ENCODE data around the gene CDHR2. TPM values are rescaled to one million over a fixed set of nuclear protein-coding genes. Genes with fewer than 3 reads are reported as not detected.

CDHR2 gene
- total and polyA plus RNA-seq, 2 of the 13 experiments (the other 11 are each of a cell fraction or from before 2014, with no cell fraction given), result 17.9 to 20.9 TPM

DNA sequence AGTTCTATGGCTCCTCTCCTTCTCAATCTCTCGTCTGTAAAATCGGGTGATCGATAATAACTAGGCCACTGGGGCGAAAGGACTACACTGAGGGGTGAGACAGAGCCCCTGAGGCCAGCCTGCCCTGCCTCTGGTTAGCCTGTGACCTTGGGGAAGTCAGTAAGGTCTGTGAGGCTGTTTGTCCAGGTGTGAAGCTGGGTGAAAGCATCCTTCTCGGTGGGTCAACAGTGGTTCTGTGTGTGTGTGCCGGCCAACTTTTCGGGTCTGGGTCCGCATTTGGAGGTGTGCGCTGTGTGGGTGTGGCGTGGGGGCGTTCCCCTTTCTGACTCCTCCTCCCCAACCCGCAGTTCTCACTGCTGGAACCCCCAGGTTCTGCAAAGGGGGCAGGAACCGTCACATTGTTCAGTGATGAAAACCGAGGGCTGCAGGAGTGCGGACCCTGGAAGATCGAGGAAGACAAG lies 7.0 kb upstream of the CDHR2 start:
- H3K4me2 ChIP-seq (ENCODE audit: low read depth, low read length), result peak overlapping the region; percentile 93
- BruUV-seq (replicated peaks), result no TSS peak
- no peaks in the 10 kb centered on the region for H3K36me3 ChIP-seq (replicated peaks in 1 of 2; ENCODE audit: control insufficient read depth in 1 of 2, insufficient read depth in 2 of 2, low read length in 2 of 2)
- ChIA-PET CTCF (ENCODE audit: low intra/inter-chr PET ratio, low total read pairs) (no interaction called here), POLR2A (no interaction called here)
- DNase-seq (ENCODE audit: low spot score) (no peak), FAIRE-seq (no peak), ATAC-seq (no peak)
- H3K9me3 ChIP-seq (ENCODE audit: low read length), result no peaks in the 10 kb centered on the region
- in situ Hi-C loops (cut with HindIII; ENCODE audit: extremely low pct_ligation_motif_present, low pct_unique_long_range_greater_than_20kb), result loop anchor here (25.0 kb wide), 1 partner anchor 820 kb away; the partner anchor contains the start of genes LMAN2 and RGS14
- no peaks in the 10 kb centered on the region; a peak in 1 of 5 replicates for H3K27me3 ChIP-seq (ENCODE audit: control insufficient read depth in 1 of 2, insufficient read depth in 2 of 2, low read length in 2 of 2)
- H3K27ac ChIP-seq (ENCODE audit: extremely low read length, insufficient read depth, low read length), result peak overlapping the region; percentile 13
- peak overlapping the region; percentile 74 for H3K9ac ChIP-seq (ENCODE audit: insufficient read depth, low read depth, low read length)
- H3K79me2 ChIP-seq (ENCODE audit: insufficient read depth, low read length), result no peaks in the 10 kb centered on the region
- 17% methylated on average over 11 of the region's 16 CpGs for WGBS (ENCODE audit: low lambda C conversion rate)
- no peaks in the 10 kb centered on the region for H4K20me1 ChIP-seq (ENCODE audit: insufficient read depth, low read length)
- H3K4me1 ChIP-seq (ENCODE audit: insufficient read depth, low read length), result peaks cover 77% of the 10 kb centered on the region
- peak overlapping the region; percentile 67 to 77 (median 68) for H3K4me3 ChIP-seq (replicated peaks in 1 of 3; ENCODE audit: insufficient read depth in 1 of 3, low read depth in 2 of 3, low read length in 3 of 3)
- H2AFZ ChIP-seq (ENCODE audit: low read length), result no peak overlapping the region
- intact Hi-C loops (cut with micrococcal nuclease; ENCODE audit: unreplicated experiment), result no loop called here
- TF ChIP-seq SRSF1 (optimal IDR thresholded peaks at IDR 0.05; ENCODE audit: low read depth, low read length) (peak; percentile 15), SOX6 (IDR thresholded peaks at IDR 0.05) (no peak), SOX6 (CRISPR knock-in tag; IDR thresholded peaks at IDR 0.05) (peak; percentile 15; the same call in 1 of the 2 replicates), ZNF33B (CRISPR knock-in tag; IDR thresholded peaks at IDR 0.05) (0 out of 2 replicates have a peak, but pooled peaks have one; percentile 15), HNRNPUL1 (IDR thresholded peaks at IDR 0.05; ENCODE audit: low read depth, low read length) (no peak), AKAP8 (CRISPR knock-in tag; IDR thresholded peaks at IDR 0.05) (no peak), MTF1 (CRISPR knock-in tag; IDR thresholded peaks at IDR 0.05) (no peak), NR2F6 (IDR thresholded peaks at IDR 0.05) (no peak), NR2F6 (CRISPR knock-in tag; IDR thresholded peaks at IDR 0.05) (no peak), CENPX (CRISPR knock-in tag; IDR thresholded peaks at IDR 0.05) (no peak), ZNF24 (IDR thresholded peaks at IDR 0.05) (no peak), ZBTB20 (CRISPR knock-in tag; IDR thresholded peaks at IDR 0.05; ENCODE audit: borderline replicate concordance, low read depth) (no peak), ERF (CRISPR knock-in tag; IDR thresholded peaks at IDR 0.05) (no peak), KLF11 (CRISPR knock-in tag; IDR thresholded peaks at IDR 0.05) (no peak), ZNF883 (CRISPR knock-in tag; IDR thresholded peaks at IDR 0.05; ENCODE audit: not compliant biosample characterization) (no peak), ONECUT2 (CRISPR knock-in tag; IDR thresholded peaks at IDR 0.05) (no peak), ZBTB21 (CRISPR knock-in tag; IDR thresholded peaks at IDR 0.05) (no peak), ZNF547 (CRISPR knock-in tag; IDR thresholded peaks at IDR 0.05) (no peak)
- TF ChIP-seq, protein P1, sequence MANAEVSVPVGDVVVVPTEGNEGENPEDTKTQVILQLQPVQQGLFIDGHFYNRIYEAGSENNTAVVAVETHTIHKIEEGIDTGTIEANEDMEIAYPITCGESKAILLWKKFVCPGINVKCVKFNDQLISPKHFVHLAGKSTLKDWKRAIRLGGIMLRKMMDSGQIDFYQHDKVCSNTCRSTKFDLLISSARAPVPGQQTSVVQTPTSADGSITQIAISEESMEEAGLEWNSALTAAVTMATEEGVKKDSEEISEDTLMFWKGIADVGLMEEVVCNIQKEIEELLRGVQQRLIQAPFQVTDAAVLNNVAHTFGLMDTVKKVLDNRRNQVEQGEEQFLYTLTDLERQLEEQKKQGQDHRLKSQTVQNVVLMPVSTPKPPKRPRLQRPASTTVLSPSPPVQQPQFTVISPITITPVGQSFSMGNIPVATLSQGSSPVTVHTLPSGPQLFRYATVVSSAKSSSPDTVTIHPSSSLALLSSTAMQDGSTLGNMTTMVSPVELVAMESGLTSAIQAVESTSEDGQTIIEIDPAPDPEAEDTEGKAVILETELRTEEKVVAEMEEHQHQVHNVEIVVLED (CRISPR knock-in tag; IDR thresholded peaks at IDR 0.05; ENCODE audit: borderline replicate concordance), result 0 out of 2 replicates have a peak, but pooled peaks have one; percentile 6
- TF ChIP-seq, protein P2, sequence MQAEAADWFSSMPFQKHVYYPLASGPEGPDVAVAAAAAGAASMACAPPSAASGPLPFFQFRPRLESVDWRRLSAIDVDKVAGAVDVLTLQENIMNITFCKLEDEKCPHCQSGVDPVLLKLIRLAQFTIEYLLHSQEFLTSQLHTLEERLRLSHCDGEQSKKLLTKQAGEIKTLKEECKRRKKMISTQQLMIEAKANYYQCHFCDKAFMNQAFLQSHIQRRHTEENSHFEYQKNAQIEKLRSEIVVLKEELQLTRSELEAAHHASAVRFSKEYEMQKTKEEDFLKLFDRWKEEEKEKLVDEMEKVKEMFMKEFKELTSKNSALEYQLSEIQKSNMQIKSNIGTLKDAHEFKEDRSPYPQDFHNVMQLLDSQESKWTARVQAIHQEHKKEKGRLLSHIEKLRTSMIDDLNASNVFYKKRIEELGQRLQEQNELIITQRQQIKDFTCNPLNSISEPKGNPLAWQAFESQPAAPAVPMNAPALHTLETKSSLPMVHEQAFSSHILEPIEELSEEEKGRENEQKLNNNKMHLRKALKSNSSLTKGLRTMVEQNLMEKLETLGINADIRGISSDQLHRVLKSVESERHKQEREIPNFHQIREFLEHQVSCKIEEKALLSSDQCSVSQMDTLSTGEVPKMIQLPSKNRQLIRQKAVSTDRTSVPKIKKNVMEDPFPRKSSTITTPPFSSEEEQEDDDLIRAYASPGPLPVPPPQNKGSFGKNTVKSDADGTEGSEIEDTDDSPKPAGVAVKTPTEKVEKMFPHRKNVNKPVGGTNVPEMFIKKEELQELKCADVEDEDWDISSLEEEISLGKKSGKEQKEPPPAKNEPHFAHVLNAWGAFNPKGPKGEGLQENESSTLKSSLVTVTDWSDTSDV (CRISPR knock-in tag; IDR thresholded peaks at IDR 0.05), result 0 out of 2 replicates have a peak, but pooled peaks have one; percentile 4
- TF ChIP-seq, protein P3, sequence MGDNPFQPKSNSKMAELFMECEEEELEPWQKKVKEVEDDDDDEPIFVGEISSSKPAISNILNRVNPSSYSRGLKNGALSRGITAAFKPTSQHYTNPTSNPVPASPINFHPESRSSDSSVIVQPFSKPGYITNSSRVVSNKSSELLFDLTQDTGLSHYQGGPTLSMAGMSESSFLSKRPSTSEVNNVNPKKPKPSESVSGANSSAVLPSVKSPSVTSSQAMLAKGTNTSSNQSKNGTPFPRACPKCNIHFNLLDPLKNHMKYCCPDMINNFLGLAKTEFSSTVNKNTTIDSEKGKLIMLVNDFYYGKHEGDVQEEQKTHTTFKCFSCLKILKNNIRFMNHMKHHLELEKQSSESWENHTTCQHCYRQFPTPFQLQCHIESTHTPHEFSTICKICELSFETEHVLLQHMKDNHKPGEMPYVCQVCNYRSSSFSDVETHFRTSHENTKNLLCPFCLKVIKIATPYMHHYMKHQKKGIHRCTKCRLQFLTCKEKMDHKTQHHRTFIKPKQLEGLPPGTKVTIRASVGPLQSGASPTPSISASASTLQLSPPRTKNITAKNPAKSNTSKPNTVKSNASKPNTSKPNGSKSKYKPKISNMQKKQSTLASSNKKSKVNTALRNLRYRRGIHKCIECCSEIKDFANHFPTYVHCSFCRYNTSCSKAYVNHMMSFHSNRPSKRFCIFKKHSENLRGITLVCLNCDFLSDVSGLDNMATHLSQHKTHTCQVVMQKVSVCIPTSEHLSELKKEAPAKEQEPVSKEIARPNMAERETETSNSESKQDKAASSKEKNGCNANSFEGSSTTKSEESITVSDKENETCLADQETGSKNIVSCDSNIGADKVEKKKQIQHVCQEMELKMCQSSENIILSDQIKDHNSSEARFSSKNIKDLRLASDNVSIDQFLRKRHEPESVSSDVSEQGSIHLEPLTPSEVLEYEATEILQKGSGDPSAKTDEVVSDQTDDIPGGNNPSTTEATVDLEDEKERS (CRISPR knock-in tag; IDR thresholded peaks at IDR 0.05), result no peak

Measured in HepG2 (cell line).